Loucy (cell line): ENCODE measurements around the gene CACNA1C.

Source experiments
- H2AFZ ChIP-seq: fragments of 200-600 bp; sonication (generic); 2 replicates; pipeline ENCODE4 v1.6.0; 2016; ENCODE audit warnings: antibody characterized with exemption, mild to moderate bottlenecking, low read length, moderate library complexity
- H3F3A ChIP-seq: fragments of 200-600 bp; 2 replicates; pipeline ENCODE4 v1.6.0; 2016; ENCODE audit warnings: antibody characterized with exemption, low read depth, mild to moderate bottlenecking
- H3K27me3 ChIP-seq: fragments of 200-600 bp; sonication (generic); 2 replicates; pipeline ENCODE4 v1.6.1; 2014; ENCODE audit warnings: low read length, mild to moderate bottlenecking; ENCODE audit not compliant: insufficient read depth, poor library complexity, severe bottlenecking
- H3K36me3 ChIP-seq: fragments of 200-600 bp; sonication (generic); 2 replicates; pipeline ENCODE4 v1.6.1; 2016; ENCODE audit warnings: low read length; ENCODE audit not compliant: insufficient read depth
- H3K4me1 ChIP-seq: fragments of 200-600 bp; sonication (generic); 2 replicates; pipeline ENCODE4 v1.5.1; 2014; ENCODE audit warnings: low read length, mild to moderate bottlenecking; ENCODE audit not compliant: insufficient read depth, poor library complexity, severe bottlenecking
- H3K4me2 ChIP-seq: fragments of 200-600 bp; sonication (generic); 2 replicates; pipeline ENCODE4 v1.6.0; 2014; ENCODE audit warnings: antibody characterized with exemption, low read length, low read depth, mild to moderate bottlenecking; ENCODE audit not compliant: poor library complexity, severe bottlenecking
- H3K4me3 ChIP-seq: fragments of 200-600 bp; sonication (generic); 2 replicates; pipeline ENCODE4 v1.5.1; 2014; ENCODE audit warnings: low read length, mild to moderate bottlenecking, mixed read lengths; ENCODE audit not compliant: poor library complexity, severe bottlenecking
- H3K79me2 ChIP-seq: fragments of 200-600 bp; sonication (generic); 2 replicates; pipeline ENCODE4 v1.6.1; 2014; ENCODE audit warnings: low read length; ENCODE audit not compliant: insufficient read depth
- H3K9ac ChIP-seq: fragments of 200-600 bp; sonication (generic); 2 replicates; pipeline ENCODE4 v1.6.0; 2014; ENCODE audit warnings: mild to moderate bottlenecking, low read depth, low read length, moderate library complexity; ENCODE audit not compliant: poor library complexity, severe bottlenecking
- H3K9me2 ChIP-seq: fragments of 200-600 bp; sonication (generic); replicated peaks from 2 replicates; pipeline ENCODE4 v1.6.1; 2016; ENCODE audit warnings: low read depth, low read length, mixed read lengths
- H3K9me3 ChIP-seq: fragments of 200-600 bp; sonication (generic); 2 replicates; pipeline ENCODE4 v1.6.1; 2014; ENCODE audit warnings: mild to moderate bottlenecking, antibody characterized with exemption, low read length, low read depth; ENCODE audit not compliant: insufficient read depth
- H4K20me1 ChIP-seq: fragments of 200-600 bp; sonication (generic); 2 replicates; pipeline ENCODE4 v1.6.0; 2014; ENCODE audit warnings: antibody characterized with exemption, low read length, mild to moderate bottlenecking; ENCODE audit not compliant: insufficient read depth, poor library complexity, severe bottlenecking
- EZH2phosphoT487 ChIP-seq: fragments of 200-600 bp; IDR thresholded peaks from 2 replicates; pipeline ENCODE4 v1.6.1; 2018; ENCODE audit warnings: antibody characterized with exemption, mild to moderate bottlenecking, moderate library complexity, borderline replicate concordance
- TF ChIP-seq, protein P1 (sequence below): fragments of 200-600 bp; sonication (generic); conservative IDR thresholded peaks from 2 replicates; pipeline ENCODE4 v1.5.1; 2014; ENCODE audit warnings: mild to moderate bottlenecking, antibody characterized with exemption, low read length

Gene CACNA1C

DNA sequence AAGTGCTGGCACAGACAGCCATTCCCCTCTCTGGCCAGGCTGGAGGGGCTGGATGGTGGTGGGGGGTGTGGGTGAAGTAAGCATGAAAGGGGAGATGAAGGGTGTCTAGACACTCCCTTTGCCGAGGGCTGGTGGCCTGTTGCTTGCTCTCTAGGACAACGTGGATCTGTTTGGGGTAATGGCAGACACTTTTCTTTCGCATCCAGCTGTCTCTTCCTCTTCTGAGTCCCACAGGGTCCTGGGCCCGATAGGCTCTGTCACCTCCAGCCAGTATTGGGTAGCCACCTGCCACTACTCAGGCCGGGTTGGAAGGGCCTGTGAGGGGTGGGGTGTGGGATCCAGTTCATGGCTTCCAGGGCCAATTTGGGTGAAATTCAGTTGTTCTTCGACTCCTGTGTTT lies 218.1 kb downstream of the CACNA1C start:
- no peaks in the 10 kb centered on the region for H3K9me2 ChIP-seq
- no peaks in the 10 kb centered on the region for H4K20me1 ChIP-seq
- H3F3A ChIP-seq, result no peaks in the 10 kb centered on the region
- no peak for TF ChIP-seq EZH2phosphoT487
- TF ChIP-seq, protein P1, sequence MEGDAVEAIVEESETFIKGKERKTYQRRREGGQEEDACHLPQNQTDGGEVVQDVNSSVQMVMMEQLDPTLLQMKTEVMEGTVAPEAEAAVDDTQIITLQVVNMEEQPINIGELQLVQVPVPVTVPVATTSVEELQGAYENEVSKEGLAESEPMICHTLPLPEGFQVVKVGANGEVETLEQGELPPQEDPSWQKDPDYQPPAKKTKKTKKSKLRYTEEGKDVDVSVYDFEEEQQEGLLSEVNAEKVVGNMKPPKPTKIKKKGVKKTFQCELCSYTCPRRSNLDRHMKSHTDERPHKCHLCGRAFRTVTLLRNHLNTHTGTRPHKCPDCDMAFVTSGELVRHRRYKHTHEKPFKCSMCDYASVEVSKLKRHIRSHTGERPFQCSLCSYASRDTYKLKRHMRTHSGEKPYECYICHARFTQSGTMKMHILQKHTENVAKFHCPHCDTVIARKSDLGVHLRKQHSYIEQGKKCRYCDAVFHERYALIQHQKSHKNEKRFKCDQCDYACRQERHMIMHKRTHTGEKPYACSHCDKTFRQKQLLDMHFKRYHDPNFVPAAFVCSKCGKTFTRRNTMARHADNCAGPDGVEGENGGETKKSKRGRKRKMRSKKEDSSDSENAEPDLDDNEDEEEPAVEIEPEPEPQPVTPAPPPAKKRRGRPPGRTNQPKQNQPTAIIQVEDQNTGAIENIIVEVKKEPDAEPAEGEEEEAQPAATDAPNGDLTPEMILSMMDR, result no peak
- H3K4me1 ChIP-seq, result no peaks in the 10 kb centered on the region
- H2AFZ ChIP-seq, result no peak overlapping the region
- no peaks in the 10 kb centered on the region for H3K36me3 ChIP-seq
- no peaks in the 10 kb centered on the region for H3K9me3 ChIP-seq
- H3K4me3 ChIP-seq, result no peak overlapping the region
- H3K9ac ChIP-seq, result no peak overlapping the region
- H3K79me2 ChIP-seq, result no peaks in the 10 kb centered on the region
- H3K4me2 ChIP-seq, result no peak overlapping the region
- H3K27me3 ChIP-seq, result no peaks in the 10 kb centered on the region

DNA sequence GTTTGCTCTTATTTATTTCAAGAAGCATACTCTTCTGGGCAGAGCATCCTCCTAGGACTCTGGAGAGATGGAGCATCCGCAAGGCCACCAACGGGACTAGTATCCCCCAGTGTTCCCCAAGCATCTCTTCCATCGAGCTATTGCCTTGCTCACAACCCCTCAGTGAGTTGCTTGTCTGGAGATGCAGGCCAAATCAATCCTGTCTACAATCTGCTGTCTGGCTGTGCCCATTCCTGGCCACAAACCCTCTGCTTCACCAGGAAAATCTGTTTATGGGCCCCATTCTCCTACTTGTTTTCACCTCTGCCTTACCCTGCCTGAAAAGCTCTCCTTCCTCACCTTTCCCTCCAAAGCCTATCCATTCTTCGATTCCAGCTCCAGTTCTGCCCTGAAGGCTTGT lies 219.2 kb downstream of the CACNA1C start:
- TF ChIP-seq EZH2phosphoT487, result no peak
- TF ChIP-seq, protein P1, result no peak
- H3K79me2 ChIP-seq, result no peaks in the 10 kb centered on the region
- H2AFZ ChIP-seq, result no peak overlapping the region
- no peaks in the 10 kb centered on the region for H3K36me3 ChIP-seq
- H3K27me3 ChIP-seq, result no peaks in the 10 kb centered on the region
- no peaks in the 10 kb centered on the region for H3K9me3 ChIP-seq
- H3K9me2 ChIP-seq, result no peaks in the 10 kb centered on the region
- no peaks in the 10 kb centered on the region for H4K20me1 ChIP-seq
- H3K9ac ChIP-seq, result no peak overlapping the region
- H3F3A ChIP-seq, result no peaks in the 10 kb centered on the region
- H3K4me3 ChIP-seq, result no peak overlapping the region
- no peaks in the 10 kb centered on the region for H3K4me1 ChIP-seq
- no peak overlapping the region for H3K4me2 ChIP-seq

DNA sequence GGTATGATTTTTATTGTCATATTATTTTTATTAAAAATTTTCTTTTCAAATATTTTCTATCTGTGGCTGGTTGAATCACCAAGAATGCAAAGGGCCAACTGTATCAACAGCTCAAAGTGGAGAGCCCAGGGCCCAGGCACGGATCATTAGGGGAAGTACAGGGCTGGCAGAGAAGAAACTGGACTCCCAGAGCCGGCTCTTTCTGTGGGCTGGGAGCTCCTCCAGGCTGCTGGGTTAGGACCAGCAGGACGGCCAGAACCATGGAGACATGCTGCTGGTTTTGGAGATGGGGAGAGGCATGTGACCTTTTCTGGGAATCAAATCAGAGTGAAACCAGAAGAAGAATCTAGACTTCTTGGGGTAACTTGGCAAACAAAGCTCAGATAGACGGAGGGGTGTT lies 220.5 kb downstream of the CACNA1C start:
- no peaks in the 10 kb centered on the region for H3F3A ChIP-seq
- no peaks in the 10 kb centered on the region for H4K20me1 ChIP-seq
- H3K4me2 ChIP-seq, result no peak overlapping the region
- H2AFZ ChIP-seq, result no peak overlapping the region
- TF ChIP-seq EZH2phosphoT487, result no peak
- no peaks in the 10 kb centered on the region for H3K9me2 ChIP-seq
- H3K79me2 ChIP-seq, result no peaks in the 10 kb centered on the region
- no peaks in the 10 kb centered on the region for H3K4me1 ChIP-seq
- no peaks in the 10 kb centered on the region for H3K9me3 ChIP-seq
- no peak overlapping the region for H3K9ac ChIP-seq
- H3K27me3 ChIP-seq, result no peaks in the 10 kb centered on the region
- no peaks in the 10 kb centered on the region for H3K36me3 ChIP-seq
- no peak overlapping the region for H3K4me3 ChIP-seq

DNA sequence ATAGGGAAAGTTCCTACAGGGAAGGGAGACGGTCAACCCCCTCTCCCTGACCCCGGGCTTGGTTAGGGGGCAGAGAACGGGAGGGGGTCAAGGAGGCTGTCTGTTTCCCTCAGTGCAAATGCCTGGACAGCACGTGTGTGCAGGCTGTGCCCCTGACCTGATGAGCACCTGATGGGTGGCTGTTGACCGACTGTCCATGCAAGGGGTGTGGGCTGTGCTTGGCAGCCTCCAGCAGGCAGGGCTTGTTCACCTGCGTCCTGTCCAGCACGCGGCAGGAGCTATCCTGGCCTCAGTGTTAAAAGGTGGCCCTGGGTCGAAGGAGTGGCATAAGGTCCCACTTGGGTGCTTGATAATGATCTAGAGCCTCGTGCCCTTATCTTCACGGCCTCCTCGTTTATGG lies 221.0 kb downstream of the CACNA1C start:
- no peak overlapping the region for H2AFZ ChIP-seq
- H3K4me2 ChIP-seq, result no peak overlapping the region
- H3K4me3 ChIP-seq, result no peak overlapping the region
- H4K20me1 ChIP-seq, result no peaks in the 10 kb centered on the region
- H3K27me3 ChIP-seq, result no peaks in the 10 kb centered on the region
- H3K9me3 ChIP-seq, result no peaks in the 10 kb centered on the region
- H3K9me2 ChIP-seq, result no peaks in the 10 kb centered on the region
- H3K36me3 ChIP-seq, result no peaks in the 10 kb centered on the region
- H3K9ac ChIP-seq, result no peak overlapping the region
- no peaks in the 10 kb centered on the region for H3K4me1 ChIP-seq
- no peak for TF ChIP-seq EZH2phosphoT487
- TF ChIP-seq, protein P1, result no peak
- H3K79me2 ChIP-seq, result no peaks in the 10 kb centered on the region
- no peaks in the 10 kb centered on the region for H3F3A ChIP-seq
